HuH-7.5 (cell line): ENCODE data around the gene CCDC12.
A peak's percentile ranks its signal among the peaks of the same experiment; 100 is the strongest.

Experiments used
- DNase-seq: peaks from one replicate; pipeline ENCODE4 v3.0.0; 2011; ENCODE audit warnings: low spot score

The CCDC12 gene

DNA sequence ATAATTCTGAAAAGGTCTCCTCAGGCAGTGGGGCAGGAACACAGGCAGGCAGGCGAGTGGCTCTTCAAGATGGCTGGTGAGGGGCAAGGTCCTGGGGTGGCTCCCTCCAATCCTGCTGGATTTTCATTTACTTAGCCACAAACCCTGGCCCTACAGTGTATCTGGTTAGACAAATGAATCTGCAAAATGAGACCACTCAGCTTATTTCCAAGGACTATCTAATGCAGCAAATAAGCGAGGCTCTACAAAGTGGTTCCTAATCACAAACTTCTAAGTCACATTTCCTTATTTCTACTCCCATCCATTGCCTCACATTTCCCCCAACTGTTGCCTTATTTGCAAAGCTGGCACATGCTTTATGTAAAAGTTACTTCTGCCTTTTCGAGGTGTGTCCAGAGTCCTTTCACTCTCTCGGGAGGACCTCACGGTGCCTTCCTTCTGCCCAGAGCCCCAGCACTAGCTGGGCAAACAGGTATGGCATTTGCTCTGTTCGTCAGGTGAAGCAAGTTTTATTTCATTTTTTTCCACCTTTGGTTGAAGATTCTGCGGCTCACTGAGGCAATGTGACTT, 40.5 kb downstream of the CCDC12 start:
- no peak for DNase-seq

DNA sequence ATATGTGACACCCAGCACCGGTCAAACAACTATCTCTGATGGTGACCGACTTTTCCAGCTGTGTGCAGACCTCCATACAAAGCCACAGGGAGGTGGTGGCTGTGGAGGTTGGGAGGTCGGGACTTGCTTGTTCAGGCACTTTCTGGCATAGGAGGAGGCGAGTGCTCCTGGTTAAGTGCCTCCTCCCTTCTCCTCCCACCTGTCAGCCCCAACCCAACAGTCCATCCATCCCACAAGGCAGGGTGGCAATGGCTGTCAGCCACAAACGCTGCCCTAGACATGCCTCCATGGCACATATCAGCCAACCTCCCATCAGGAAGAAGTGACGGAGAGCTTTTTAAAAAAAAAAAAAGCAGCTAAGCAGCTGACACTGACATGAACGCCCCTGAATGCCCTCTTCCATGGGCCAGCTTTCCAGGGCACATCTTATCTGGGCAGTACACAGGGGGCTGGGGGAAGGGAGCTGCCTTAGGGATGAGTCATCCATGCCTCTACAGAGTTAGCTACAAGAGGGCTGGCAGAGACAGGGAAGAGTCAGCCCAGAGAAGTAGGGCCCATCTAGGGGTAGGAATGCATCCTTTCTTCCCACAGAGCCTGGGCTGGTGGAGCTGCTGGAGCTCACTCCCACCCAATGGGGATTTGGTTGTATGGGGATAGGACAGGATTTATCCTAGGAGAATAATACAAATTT, 41.2 kb downstream of the CCDC12 start:
- DNase-seq = peak; percentile 71

- no peak for DNase-seq
These were observed 41.9 kb downstream of the CCDC12 start for GRCh38 chr3:46934498-46935167.

DNA sequence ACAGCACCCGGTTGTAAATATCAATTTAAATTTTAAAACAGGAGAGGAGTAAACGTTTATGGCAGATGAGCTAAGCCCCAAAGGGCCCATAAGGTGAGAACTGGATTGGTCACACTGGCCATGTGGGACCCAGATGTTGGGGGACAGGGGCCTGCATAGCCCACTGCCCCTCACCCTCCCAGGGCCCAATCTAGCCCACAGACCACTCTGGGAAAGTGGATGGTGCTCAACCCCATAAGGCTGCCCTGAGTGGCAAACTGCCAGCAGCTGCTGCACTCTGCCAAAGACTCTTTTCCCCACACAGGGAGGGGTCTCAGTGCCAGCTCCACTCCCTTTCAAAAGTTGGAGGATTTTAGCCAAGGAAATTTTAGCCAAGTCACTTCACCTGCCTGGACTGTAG, 42.5 kb downstream of the CCDC12 start:
- no peak for DNase-seq

GRCh38 chr3:46933261-46933660, 43.3 kb downstream of the CCDC12 start:
- DNase-seq = no peak

DNA sequence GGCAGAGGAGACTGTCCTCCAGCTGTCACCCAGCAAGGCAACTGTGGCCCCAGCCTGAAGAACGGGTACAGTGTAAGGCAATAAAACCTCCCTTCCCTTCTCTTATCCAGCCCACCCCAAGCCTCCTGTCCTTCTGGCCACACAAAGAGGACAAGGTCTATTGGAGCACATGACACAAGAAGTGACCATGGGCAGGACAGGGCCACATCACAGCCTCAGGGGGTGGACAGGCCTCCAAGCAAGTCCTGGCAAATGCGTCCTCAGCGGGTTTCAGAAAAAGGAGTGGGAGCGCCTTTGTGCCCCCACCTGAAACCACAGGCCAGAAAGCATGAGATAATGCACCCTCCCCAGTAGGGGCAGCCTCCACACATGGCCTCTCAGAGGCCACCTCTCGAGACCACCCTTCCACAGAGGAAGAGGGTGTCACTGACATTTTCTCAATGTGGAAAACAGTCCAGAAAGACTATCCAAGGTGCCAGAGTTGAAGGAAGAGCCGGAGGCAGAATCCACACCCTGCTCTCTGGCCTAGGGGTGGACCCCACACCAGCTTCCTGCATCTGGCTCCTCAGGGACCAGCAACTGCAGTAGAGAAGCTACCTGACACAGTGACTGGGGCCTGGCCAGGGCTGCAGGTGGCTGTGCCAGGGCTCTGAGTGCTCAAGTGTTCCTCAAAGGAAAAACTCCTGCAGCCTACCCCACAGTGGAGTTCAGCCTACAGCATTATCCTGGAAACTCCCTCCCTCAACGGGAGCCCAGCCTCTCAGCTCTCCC, 43.9 kb downstream of the CCDC12 start:
- DNase-seq = no peak

- DNase-seq = no peak
These were observed 44.8 kb downstream of the CCDC12 start for GRCh38 chr3:46931631-46932331.

DNA sequence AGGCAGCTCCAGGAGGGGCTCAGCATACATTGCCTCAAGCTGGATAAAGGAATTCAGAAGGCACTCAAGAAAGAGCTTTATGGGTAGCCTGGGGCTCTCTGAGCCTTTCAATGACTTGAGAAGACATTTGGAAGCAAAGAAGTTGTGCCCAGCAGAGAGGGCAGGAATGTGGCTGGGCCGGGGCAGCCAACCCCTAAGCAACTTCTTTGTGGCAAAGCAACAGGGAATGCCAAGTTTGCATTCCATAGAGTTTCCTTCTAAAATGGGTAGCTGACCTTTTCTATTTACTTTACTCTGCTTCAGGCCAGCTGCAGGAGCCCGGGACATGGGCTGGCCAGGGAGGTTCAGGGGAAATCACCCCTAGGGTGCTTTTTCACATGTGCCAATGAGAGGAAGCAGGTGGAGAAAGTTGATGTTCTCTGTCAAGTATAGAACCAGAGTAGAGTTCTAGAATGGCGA, 45.6 kb downstream of the CCDC12 start:
- DNase-seq = no peak

DNA sequence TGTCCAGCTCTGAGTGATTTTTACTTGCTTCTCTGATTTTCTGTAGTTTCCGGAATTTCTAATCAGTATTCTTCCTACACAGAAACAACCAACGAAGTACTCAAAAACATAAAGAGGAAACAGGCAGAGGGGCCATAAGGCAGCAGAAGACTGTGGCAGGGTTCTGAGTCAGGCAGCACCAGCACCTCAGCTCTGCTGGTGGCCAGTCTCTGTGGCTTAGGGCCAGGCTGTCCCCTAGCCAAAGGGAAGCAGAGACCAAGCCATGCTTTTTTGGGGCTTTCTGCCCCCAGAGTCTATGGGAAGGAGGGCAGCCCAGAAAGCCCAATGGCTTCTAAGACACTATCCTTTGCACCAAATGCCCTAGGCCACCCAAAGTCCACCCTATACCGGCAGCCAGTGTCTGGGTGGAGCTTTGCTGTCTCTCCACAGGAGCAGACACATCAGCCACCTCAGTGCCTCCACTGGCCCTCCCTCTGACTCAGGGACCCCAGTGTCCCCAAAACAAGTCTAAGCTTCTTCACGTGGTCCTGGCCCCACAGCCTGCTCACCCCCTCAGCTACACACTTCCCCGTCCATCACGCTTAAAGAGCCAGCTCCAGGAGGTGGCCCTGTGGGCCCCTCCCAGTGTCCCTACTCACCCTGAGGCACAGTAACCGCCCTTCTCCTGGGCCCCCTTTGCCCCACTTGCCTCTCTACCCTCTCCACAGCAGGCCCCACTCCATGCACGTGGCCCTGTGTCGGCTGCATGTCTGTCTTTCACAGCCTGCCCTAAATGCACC, 46.2 kb downstream of the CCDC12 start:
- no peak for DNase-seq

DNA sequence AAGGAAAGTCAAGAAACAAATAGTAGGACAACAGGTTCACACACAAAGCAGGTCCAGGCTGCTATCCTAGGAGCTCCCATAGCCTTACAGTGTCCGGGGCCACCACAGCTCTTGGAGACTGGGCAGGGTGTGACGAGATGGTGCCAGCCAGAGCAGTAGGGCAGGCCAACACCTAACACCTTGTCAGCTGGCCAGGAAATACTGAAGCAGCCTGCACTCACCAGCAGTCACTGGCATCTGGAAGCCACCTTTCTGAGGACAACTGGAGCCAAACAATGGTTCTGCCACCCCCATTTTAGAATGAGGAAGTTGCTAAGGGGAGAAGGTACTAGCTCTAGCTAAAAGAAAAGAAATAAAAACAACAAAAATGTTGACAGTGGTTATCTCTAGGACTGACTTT, 47.2 kb downstream of the CCDC12 start:
- no peak for DNase-seq

DNA sequence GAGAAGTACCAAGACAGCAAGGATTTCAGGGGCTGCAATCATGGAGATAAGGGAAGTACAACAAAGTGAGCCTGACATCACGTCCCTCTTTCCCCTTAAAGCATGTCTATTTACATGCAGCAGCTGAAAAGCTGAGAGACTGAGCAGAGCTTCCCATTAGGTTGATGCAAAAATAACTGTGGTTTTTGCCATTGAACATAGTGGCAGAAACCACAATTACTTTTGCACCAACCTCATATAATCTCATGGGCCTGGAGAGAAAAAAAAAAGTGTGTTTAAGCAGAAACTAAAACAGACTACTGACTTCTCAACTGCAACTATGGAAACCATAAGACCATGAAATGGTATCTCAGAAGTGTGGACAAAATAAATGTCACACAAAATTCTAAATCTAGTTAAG, 48.3 kb downstream of the CCDC12 start:
- no peak for DNase-seq

DNA sequence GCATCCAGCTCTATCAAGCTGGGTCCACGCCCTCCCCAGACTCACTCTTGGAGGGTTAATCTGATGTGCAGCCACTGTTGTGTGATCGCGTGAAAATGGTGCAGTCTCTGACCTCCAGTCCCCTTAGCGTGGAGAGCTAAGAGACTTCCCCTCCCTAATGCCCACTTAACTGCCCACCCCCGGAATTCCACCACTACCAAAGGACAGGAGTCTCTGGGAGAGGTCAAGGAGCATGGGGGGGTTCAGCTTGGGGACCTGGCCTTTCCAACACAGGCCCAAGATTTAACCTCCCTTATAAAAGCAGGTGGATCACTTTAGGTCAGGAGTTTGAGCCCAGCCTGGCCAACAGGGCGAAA, 48.8 kb downstream of the CCDC12 start:
- DNase-seq = no peak

- no peak for DNase-seq
These were observed 49.5 kb downstream of the CCDC12 start for GRCh38 chr3:46926871-46927717.

DNA sequence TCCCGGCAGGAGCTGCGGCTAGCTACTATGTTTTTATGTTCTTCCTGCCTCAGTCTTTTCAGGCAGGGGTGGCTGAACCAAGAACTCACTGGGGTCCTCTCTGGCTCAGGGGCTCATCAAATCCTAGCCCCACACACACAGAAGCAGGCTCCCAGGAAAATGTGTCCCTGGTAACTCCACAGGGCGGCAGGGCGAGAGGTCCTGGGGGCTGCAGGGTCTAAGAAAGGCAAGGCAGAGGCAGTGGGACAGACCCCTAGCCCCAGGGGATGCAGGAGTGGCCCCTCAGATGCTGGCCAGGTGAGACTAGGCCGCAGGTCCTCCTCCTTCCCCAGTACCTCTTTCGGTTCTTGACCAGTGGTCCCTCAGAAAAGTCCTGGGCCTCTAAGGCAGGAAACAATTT, 50.1 kb downstream of the CCDC12 start:
- no peak for DNase-seq

GRCh38 chr3:46926039-46926438, 50.5 kb downstream of the CCDC12 start:
- DNase-seq = no peak

GRCh38 chr3:46925585-46925934, 51.0 kb downstream of the CCDC12 start:
- no peak for DNase-seq

- no peak for DNase-seq
These were observed 51.5 kb downstream of the CCDC12 start for GRCh38 chr3:46924921-46925584.

- DNase-seq = peak; percentile 67
These were observed 52.8 kb downstream of the CCDC12 start for GRCh38 chr3:46923559-46924350.

DNA sequence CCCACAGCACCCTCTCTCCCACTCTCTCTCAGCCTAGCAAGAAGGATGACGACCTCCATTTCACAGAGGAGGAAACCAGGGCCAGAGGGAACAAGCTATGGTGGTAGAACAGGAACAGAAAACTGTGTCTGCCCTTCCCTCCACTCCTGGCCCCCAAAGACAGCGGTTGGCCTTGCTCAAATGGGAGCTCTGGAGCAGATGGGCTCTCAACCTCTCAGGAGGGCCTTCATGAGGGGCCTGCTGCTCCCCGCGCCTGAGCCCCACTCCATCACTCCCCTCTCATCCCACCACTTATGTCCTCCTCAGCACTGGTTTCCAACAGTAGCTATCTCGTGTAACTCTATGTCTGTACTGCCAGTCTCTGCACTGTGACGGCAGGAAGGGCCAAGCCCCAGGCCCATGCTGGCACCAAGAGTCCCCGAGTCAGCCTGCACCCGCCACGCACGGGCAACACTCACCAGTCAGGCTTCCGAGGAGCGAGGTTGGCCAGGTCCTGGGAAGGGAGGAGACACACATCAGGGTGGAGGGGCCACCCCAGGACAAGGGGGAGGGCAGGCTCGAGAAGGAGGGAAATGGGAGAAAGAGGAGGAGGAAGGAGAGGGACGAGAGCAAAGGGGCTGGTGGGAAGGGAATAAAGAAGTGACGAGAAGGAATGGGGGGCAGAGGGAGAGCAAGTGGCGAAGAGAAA, 53.5 kb downstream of the CCDC12 start:
- DNase-seq = no peak
